ENCODE results near the gene PIK3C2G. TPM values are rescaled to one million over a fixed set of nuclear protein-coding genes. Genes with fewer than 3 reads are reported as not detected.
A peak's percentile ranks its signal among the peaks of the same experiment; 100 is the strongest.

The PIK3C2G gene
- total RNA-seq, 1 donor from 2014 or later: 17.3 TPM

DNA sequence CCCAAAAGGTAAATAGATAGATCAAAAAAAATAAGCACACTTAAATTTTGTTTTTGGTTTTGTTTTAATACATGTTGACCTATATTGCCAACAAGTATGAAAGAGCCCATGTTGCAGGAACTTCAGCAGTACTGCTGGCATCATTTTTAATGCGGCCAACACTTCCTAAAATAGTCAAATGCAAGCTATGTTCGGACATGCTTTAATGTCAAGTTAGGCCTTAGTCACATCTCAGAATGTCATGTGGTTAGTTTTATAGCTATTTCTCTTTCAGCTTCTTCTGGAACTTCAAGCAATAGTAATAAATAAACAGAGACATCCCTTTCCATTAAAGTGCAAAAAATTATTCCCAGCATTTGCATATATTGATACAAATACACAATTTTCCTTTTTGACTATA is 153.4 kb downstream of the PIK3C2G start:
- no peak for DNase-seq (ENCODE audit: low spot score)
- no peak for ATAC-seq

GRCh38 chr12:18415227-18415626 is 153.9 kb downstream of the PIK3C2G start:
- DNase-seq (ENCODE audit: low spot score): no peak
- ATAC-seq: no peak

GRCh38 chr12:18416412-18416811 is 155.1 kb downstream of the PIK3C2G start:
- ATAC-seq: no peak
- no peak for DNase-seq (ENCODE audit: low spot score)

DNA sequence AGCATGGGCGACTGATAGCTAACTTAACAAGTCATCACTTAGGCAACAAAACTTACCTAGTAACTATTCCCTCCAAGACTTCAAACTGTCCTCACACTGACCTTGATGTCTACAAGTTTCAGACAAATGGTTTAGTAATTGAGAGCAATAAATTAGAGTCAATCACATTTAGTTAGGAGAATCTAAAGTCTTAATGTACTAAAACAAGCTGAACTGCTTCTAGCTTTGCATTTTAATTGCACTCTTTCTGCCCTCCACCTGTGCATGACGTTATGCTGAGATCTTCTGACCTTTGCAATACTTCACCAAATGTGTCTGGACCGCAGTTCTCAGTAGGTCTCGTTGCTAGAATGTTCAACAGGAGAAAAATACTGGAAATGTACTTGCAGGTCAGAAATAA is 158.0 kb downstream of the PIK3C2G start:
- ATAC-seq: no peak
- DNase-seq (ENCODE audit: low spot score): no peak

GRCh38 chr12:18421867-18422266 is 160.5 kb downstream of the PIK3C2G start:
- no peak for DNase-seq (ENCODE audit: low spot score)
- ATAC-seq: no peak

- DNase-seq (ENCODE audit: low spot score) (no peak), ATAC-seq (no peak)
Observed at GRCh38 chr12:18422871-18423270, 161.6 kb downstream of the PIK3C2G start.

DNA sequence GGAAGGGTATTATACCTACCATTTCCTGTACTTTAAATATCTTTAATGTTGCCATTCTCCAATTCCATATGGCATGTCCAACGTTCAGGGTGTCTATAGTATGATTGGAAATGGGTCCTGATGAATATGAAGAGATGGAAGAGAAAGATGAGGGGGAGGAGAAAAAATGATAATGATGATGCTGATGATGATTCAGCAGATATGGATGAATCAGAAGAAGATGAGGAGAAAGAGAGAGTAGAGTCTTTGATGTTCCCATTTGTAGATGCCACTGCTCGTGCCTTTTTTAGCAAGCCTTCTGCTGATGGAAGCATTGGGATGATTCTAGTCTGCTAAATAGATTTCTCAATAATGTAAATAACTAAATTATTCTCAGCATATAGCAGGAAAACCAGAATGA is 163.5 kb downstream of the PIK3C2G start:
- ATAC-seq: no peak

GRCh38 chr12:18427520-18427919 is 166.2 kb downstream of the PIK3C2G start:
- no peak for DNase-seq (ENCODE audit: low spot score)
- ATAC-seq: no peak

More for the DNA sequence above, 163.5 kb downstream of the PIK3C2G start:
- no peak for DNase-seq (ENCODE audit: low spot score)

- no peak for DNase-seq (ENCODE audit: low spot score)
- ATAC-seq: no peak
Observed at GRCh38 chr12:18428416-18428815, 167.1 kb downstream of the PIK3C2G start.

GRCh38 chr12:18429366-18429765 is 168.0 kb downstream of the PIK3C2G start:
- ATAC-seq: no peak
- no peak for DNase-seq (ENCODE audit: low spot score)

- ATAC-seq (peak; percentile 97), DNase-seq (ENCODE audit: low spot score) (no peak)
Observed at GRCh38 chr12:18430425-18431048, 169.2 kb downstream of the PIK3C2G start.

DNA sequence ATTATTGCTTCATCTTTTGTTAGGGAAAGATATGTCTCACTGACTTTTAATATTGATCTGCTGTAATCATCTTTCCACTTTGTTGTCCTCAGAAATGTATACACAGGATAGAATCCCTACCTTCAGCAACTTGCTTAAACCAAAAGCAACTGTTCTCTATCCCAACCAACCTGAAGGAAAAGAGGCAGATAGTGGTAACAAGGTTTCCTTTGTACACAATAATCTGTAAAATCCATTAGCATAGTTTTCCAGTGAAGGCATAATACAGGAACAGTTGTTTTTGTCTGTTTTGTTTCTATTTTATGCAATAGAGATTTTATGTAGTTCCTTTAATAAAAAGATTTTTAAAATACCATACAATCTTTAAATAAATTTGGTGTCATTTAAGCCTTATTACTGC is 170.5 kb downstream of the PIK3C2G start:
- ATAC-seq: no peak
- no peak for DNase-seq (ENCODE audit: low spot score)

DNA sequence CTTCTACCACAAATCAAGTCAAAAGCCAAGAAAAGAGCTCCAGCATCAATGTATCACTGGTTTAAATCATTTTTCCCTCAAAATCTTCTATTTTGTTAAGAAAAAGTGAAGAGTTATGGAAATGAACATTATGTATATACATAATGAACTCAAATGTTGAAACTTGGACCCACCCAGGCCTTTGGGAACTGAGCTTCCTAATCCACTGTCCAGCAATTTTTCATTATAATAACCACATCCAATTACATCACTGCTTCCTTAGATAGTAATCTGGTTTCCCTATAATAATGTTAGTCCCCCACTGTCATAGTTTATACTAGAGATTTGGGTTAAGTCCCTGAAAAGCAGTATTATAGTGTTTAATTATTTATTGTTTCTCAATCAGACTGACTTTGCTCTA is 170.9 kb downstream of the PIK3C2G start:
- ATAC-seq: no peak
- no peak for DNase-seq (ENCODE audit: low spot score)

GRCh38 chr12:18436170-18436569 is 174.9 kb downstream of the PIK3C2G start:
- ATAC-seq: no peak
- DNase-seq (ENCODE audit: low spot score): no peak

- DNase-seq (ENCODE audit: low spot score) (no peak), ATAC-seq (no peak)
Observed at GRCh38 chr12:18439541-18439940, 178.2 kb downstream of the PIK3C2G start.

GRCh38 chr12:18443768-18444437 is 182.6 kb downstream of the PIK3C2G start:
- ATAC-seq (no peak), DNase-seq (ENCODE audit: low spot score) (no peak)

DNA sequence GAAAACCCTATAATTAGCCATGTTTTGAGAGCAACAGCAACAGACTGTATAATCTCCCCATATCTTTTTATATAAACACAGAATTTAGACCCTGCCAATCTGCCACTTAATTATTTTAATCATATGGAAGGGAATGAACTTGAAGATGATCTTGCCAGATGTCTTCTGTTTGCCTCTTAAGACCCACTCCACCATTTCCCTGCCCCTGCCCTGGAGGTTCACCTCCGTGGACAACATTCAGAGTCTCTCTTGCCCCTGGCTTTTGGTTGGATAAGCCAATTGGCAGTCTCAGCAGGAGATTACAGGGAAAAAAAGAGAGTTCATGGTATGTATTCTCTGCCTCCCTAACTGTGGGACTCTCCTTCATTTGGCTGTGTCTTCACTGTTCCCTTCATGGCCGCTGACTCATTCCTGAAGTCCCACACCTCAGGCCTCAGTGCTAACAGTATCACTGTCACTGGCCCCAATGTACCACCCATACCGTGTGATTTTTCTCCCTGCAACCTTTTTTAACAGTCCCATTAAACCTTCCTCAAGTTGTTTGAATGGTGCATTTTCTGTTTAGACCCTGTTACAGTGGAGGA is 184.8 kb downstream of the PIK3C2G start:
- DNase-seq (ENCODE audit: low spot score) (no peak), ATAC-seq (no peak)

DNA sequence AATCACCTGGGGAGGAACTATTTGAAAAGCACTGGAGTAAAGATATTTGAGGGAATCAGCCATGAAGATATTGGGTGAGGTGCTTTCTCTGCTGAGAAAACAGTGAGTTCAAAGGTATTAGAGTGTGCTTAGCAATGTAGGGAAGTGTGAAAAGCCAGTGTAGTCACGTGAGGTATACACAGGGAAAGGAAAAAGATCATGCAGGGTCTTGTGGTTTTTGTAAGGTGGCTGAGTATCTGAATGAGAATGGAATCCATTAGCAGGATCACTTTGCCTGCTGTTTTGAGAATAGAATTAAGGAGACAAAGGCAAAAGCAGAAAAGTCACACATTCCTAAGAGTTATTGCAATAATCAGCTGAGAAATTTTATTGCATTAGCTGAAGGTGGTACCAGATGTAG is 193.0 kb downstream of the PIK3C2G start:
- no peak for DNase-seq (ENCODE audit: low spot score)

DNA sequence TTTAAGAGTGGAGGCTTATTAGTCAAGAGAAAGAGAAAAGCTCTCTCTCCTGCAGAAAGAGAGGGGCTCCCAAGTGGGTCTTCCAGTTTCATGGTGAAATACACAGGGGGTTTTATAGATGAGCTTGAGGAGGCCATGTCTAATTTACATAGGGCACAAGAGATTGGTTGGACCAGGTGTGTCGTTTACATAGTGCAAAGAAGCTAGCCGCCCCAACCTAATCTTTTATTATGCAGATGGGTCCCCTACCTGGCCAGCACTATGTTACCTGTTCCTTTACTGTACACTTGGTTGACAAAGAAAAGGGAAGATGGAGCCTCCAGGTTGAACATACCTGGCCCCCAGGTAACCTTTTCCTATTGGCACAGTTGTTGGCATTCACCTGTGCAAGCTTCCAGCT is 195.0 kb downstream of the PIK3C2G start:
- ATAC-seq: no peak
- DNase-seq (ENCODE audit: low spot score): no peak

More for the DNA sequence above, 193.0 kb downstream of the PIK3C2G start:
- no peak for ATAC-seq

DNA sequence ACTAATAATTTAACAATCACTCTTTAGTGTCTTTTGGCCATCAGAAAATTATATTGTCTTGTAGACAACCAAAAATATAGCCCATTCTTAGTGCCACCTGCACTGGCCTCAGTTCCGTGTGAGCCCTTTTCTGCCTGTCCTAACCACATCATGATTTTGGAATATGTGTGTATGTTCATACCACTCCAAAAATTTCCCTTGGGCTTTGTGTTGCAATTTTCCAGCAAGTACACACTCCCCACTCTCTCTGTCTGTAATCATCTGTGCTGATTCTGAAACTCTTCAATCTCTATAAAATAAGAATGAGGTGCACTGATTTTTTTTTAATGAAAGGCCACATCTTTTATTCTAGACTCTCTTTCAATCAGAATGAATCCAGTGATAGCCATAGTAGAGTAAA is 196.0 kb downstream of the PIK3C2G start:
- DNase-seq (ENCODE audit: low spot score) (no peak), ATAC-seq (no peak)

- DNase-seq (ENCODE audit: low spot score): no peak
- ATAC-seq: no peak
Observed at GRCh38 chr12:18461758-18462157, 200.4 kb downstream of the PIK3C2G start.

- ATAC-seq (no peak), DNase-seq (ENCODE audit: low spot score) (no peak)
Observed at GRCh38 chr12:18462442-18462841, 201.1 kb downstream of the PIK3C2G start.

All from left lobe of liver (tissue), 2 donors.